Tibial artery (tissue), 4 donors: ENCODE measurements around the gene SLC35D2.
A peak's percentile ranks its signal among the peaks of the same experiment; 100 is the strongest.

ENCODE experiments used
- DNase-seq, 2 donors: peaks; one replicate each; pipeline ENCODE4 v3.0.0-alpha.2; 2019
- H3K27ac ChIP-seq, 2 donors: fragments of 200-600 bp; sonication (generic) in 1 of 2; 1 replicate in 1 of 2; 2 replicates in 1 of 2; pipeline ENCODE4 v1.5.1; 2018 to 2019; ENCODE audit warnings: mild to moderate bottlenecking in 1 of 2
- H3K27me3 ChIP-seq, 2 donors: fragments of 200-600 bp; sonication (generic) in 1 of 2; one replicate each; pipeline versions ENCODE4 v1.5.1 to v1.6.0; 2016 to 2019
- H3K36me3 ChIP-seq, 3 donors: fragments of 200-600 bp; sonication (generic) in 2 of 3; one replicate each; pipeline ENCODE4 v1.5.1; 2016 to 2019; ENCODE audit warnings: mild to moderate bottlenecking in 2 of 3
- H3K4me1 ChIP-seq, 4 donors: fragments of 200-600 bp; sonication (generic) in 2 of 4; 1 replicate in 3 of 4; 2 replicates in 1 of 4; pipeline ENCODE4 v1.5.1; 2016 to 2019
- H3K4me3 ChIP-seq, 2 donors: fragments of 200-600 bp; sonication (generic) in 1 of 2; 1 replicate in 1 of 2; 2 replicates in 1 of 2; pipeline ENCODE4 v1.5.1; 2018 to 2019; ENCODE audit warnings: mild to moderate bottlenecking in 2 of 2
- H3K9me3 ChIP-seq, 3 donors: fragments of 200-600 bp; sonication (generic) in 1 of 3; one replicate each; pipeline ENCODE4 v1.5.1; 2016 to 2019
- intact Hi-C: fragments of 100-400 bp; cut with DNase I; formaldehyde crosslinking; loops from one replicate; pipeline ENCODE4 v1.15.0; 2023; ENCODE audit warnings: low total_unique reads
- TF ChIP-seq, protein P1 (sequence below), 2 experiments: fragments of 200-600 bp in 1 of 2; fragments of 450-650 bp in 1 of 2; IDR thresholded peaks; one replicate each; pipeline ENCODE4 v1.5.1; 2017 to 2019; ENCODE audit warnings: antibody characterized with exemption in 2 of 2, mild to moderate bottlenecking in 1 of 2, moderate library complexity in 1 of 2

Gene SLC35D2

DNA sequence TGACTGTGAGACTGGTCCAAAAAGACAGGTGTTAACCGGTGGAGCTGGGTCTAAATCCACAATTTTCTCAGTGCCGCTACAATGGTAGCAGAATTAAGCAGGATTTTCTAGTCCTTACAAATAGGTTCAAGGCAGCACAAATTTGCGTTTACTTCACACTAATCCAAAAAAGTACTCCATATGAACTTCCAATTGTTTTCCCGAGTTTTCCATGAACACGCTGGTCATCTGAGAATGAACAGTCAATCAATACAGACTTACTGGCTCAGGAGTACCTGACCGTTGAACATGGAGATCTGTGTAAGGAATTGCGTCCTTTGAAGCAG lies 709 bp downstream of the SLC35D2 start:
- H3K4me3 ChIP-seq: peak overlapping the region; percentile 80 to 87
- intact Hi-C loops: no loop called here
- no peaks in the 10 kb centered on the region for H3K27me3 ChIP-seq
- peaks cover 0 to 33% (median 10%) of the 10 kb centered on the region in 4 donors for H3K4me1 ChIP-seq
- no peak for DNase-seq
- peaks cover 0 to 17% (median 0%) of the 10 kb centered on the region in 3 donors for H3K36me3 ChIP-seq
- no peaks in the 10 kb centered on the region for H3K9me3 ChIP-seq
- peak overlapping the region; percentile 91 to 92 for H3K27ac ChIP-seq
- TF ChIP-seq, protein P1, sequence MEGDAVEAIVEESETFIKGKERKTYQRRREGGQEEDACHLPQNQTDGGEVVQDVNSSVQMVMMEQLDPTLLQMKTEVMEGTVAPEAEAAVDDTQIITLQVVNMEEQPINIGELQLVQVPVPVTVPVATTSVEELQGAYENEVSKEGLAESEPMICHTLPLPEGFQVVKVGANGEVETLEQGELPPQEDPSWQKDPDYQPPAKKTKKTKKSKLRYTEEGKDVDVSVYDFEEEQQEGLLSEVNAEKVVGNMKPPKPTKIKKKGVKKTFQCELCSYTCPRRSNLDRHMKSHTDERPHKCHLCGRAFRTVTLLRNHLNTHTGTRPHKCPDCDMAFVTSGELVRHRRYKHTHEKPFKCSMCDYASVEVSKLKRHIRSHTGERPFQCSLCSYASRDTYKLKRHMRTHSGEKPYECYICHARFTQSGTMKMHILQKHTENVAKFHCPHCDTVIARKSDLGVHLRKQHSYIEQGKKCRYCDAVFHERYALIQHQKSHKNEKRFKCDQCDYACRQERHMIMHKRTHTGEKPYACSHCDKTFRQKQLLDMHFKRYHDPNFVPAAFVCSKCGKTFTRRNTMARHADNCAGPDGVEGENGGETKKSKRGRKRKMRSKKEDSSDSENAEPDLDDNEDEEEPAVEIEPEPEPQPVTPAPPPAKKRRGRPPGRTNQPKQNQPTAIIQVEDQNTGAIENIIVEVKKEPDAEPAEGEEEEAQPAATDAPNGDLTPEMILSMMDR (IDR thresholded peaks at IDR 0.05): no peak

DNA sequence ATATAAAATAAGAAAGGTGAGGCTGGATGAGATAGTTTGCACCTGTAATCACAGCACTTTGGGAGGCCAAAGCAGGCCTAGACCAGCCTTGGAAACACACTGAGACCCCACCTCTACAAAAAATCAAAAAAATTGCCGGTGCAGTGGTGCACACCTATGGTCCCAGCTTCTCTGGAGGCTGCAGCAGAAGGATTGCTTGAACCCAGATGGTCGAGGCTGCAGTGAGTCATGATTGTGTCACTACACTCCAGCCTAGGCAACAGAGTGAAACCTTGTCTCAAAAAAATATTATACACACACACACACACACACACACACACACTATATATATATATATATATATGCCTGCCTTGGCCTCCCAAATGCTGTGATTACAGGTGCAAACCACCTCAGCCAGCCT lies 1.3 kb downstream of the SLC35D2 start:
- peaks cover 0 to 17% (median 0%) of the 10 kb centered on the region in 3 donors for H3K36me3 ChIP-seq
- H3K9me3 ChIP-seq: no peaks in the 10 kb centered on the region
- peak overlapping the region in 1 of 2 donors; percentile 87 for H3K4me3 ChIP-seq
- DNase-seq: no peak
- peak overlapping the region in 1 of 2 donors; percentile 91 for H3K27ac ChIP-seq
- no peaks in the 10 kb centered on the region for H3K27me3 ChIP-seq
- H3K4me1 ChIP-seq: peaks cover 0 to 39% (median 12%) of the 10 kb centered on the region in 4 donors
- intact Hi-C loops: no loop called here
- TF ChIP-seq, protein P1 (IDR thresholded peaks at IDR 0.05): no peak

DNA sequence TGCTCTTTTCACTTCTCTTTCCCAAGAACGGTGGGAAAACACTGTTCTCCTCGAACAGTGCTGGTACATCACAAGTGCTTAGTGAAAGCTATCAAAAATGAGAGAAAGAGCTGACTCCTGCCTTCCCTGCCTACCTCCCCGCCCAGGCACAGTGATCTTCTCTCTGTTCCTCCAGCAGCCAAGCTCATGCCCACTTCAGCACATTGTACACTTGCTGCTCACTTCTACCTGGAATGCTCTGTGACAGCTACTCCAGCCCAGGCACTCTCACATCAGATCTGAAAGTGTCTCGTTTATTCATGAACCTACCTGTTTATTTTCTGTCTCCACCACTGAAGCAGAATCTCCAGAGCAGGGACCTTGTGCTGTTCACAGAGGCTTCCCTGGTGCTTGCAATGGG lies 1.8 kb downstream of the SLC35D2 start:
- H3K4me3 ChIP-seq: no peak overlapping the region
- H3K4me1 ChIP-seq: peaks cover 0 to 41% (median 14%) of the 10 kb centered on the region in 4 donors
- H3K27me3 ChIP-seq: no peaks in the 10 kb centered on the region
- no peaks in the 10 kb centered on the region for H3K9me3 ChIP-seq
- no peak for DNase-seq
- H3K27ac ChIP-seq: no peak overlapping the region
- intact Hi-C loops: no loop called here
- H3K36me3 ChIP-seq: peaks cover 0 to 17% (median 0%) of the 10 kb centered on the region in 3 donors
- TF ChIP-seq, protein P1 (IDR thresholded peaks at IDR 0.05): no peak

DNA sequence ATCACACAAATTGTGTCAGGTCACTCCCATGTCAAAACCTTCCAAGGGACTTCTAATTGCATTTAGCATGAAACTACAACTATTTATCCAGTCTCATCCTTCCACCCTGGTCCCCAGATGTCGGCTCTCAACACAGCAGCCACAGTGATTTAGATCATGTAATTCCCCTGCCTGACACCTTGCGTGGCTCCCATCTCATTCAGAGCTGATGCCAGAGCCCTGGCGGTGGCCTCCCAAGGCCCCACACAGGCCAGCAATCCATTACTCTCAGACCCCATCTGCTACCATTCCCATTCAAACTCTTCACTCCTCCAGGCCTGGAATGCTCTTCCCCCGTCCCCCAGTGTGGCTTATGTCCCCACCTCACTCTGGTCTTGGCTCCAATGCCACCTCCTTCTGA lies 2.4 kb downstream of the SLC35D2 start:
- Histone ChIP-seq H3K4me3 (no peak overlapping the region), H3K27ac (no peak overlapping the region), H3K36me3 (peaks cover 0 to 17% (median 0%) of the 10 kb centered on the region in 3 donors), H3K9me3 (no peaks in the 10 kb centered on the region), H3K4me1 (peaks cover 0 to 41% (median 14%) of the 10 kb centered on the region in 4 donors), H3K27me3 (no peaks in the 10 kb centered on the region)
- intact Hi-C loops: no loop called here
- no peak for DNase-seq
- TF ChIP-seq, protein P1 (IDR thresholded peaks at IDR 0.05): no peak

DNA sequence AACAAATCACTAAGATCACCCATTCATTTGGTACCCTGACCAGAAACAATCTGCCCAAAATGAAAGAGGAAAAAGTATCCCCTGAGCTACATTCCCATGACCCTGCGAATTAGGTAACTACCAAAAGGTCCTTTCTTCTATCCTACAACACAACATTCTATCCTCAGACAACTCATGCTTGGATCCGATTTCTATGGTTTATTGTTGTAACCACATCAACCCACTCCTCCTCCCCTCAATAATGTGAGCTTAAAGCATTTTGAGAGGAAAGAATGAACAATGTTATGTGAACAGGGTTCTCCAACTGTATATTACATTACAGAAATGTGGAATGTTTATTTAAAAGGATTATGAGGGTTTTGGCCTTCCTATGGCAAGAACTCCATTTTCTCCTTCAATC lies 4.0 kb downstream of the SLC35D2 start:
- TF ChIP-seq, protein P1 (IDR thresholded peaks at IDR 0.05): no peak
- Histone ChIP-seq H3K27me3 (no peaks in the 10 kb centered on the region), H3K36me3 (peaks cover 0 to 17% (median 0%) of the 10 kb centered on the region in 3 donors), H3K4me1 (peaks cover 0 to 41% (median 14%) of the 10 kb centered on the region in 4 donors), H3K9me3 (no peaks in the 10 kb centered on the region), H3K27ac (no peak overlapping the region), H3K4me3 (no peak overlapping the region)
- no peak for DNase-seq
- intact Hi-C loops: no loop called here

DNA sequence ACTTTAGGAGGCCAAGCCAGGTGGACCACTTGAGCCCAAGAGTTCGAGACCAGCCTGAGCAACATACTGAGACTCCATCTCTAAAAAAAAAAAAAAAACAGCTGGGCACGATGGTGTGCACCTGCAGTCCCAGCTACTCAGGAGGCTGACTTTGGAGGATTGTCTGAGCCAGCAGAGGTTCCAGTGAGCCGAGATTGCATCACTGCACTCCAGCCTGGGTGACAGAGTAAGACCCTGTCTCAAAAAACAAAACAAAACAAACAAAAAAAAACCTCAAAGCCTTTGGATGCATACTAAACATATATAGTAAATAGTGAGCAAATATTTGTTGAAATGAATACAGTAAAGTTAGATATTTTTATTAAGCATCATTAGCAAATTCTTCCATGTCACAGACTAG lies 5.3 kb downstream of the SLC35D2 start:
- H3K9me3 ChIP-seq: no peaks in the 10 kb centered on the region
- H3K27me3 ChIP-seq: no peaks in the 10 kb centered on the region
- peaks cover 0 to 36% (median 14%) of the 10 kb centered on the region in 4 donors for H3K4me1 ChIP-seq
- H3K27ac ChIP-seq: no peak overlapping the region
- H3K36me3 ChIP-seq: peaks cover 0 to 17% (median 0%) of the 10 kb centered on the region in 3 donors
- no peak overlapping the region for H3K4me3 ChIP-seq
- TF ChIP-seq, protein P1 (IDR thresholded peaks at IDR 0.05): no peak
- intact Hi-C loops: no loop called here
- DNase-seq: no peak
